ENCODE data around the gene EEF1AKMT4. TPM values are rescaled to one million over a fixed set of nuclear protein-coding genes. Genes with fewer than 3 reads are reported as not detected.
A peak's percentile ranks its signal among the peaks of the same experiment; 100 is the strongest.

EEF1AKMT4 gene
- total RNA-seq, 1 experiment from 2014 or later, result 7.8 TPM

- DNase-seq (ENCODE audit: low spot score), result peak; percentile 93
Measured at GRCh38 chr3:184298759-184299487, 49.5 kb downstream of the EEF1AKMT4 start, which contains the start of gene PSMD2. PSMD2 (plus strand) TSS chr3:184299241; CDS start chr3:184299267, 26 bp downstream.

GRCh38 chr3:184299488-184300377 lies 50.3 kb downstream of the EEF1AKMT4 start:
- no peak for DNase-seq (ENCODE audit: low spot score)

- DNase-seq (ENCODE audit: low spot score), result peak; percentile 67
Measured at GRCh38 chr3:184300378-184300720, 50.9 kb downstream of the EEF1AKMT4 start.

- no peak for DNase-seq (ENCODE audit: low spot score)
Measured at GRCh38 chr3:184305577-184305976, 56.1 kb downstream of the EEF1AKMT4 start.

- no peak for DNase-seq (ENCODE audit: low spot score)
Measured at GRCh38 chr3:184306341-184306972, 57.0 kb downstream of the EEF1AKMT4 start.

GRCh38 chr3:184307915-184308314 lies 58.4 kb downstream of the EEF1AKMT4 start:
- DNase-seq (ENCODE audit: low spot score), result no peak

Other genes with a start within 250 kb of the EEF1AKMT4 start
- 12.8 and 16.6 TPM in 2 replicates for gene ABCC5, start 231.8 kb upstream of the EEF1AKMT4 start, total RNA-seq (2014; rRNA removed; shearing (Covaris generic))
- gene HTR3D, start 217.9 kb upstream of the EEF1AKMT4 start, total RNA-seq (2014; rRNA removed; shearing (Covaris generic)), result not detected in 2 replicates
- not detected in 2 replicates for gene HTR3C, start 196.6 kb upstream of the EEF1AKMT4 start, total RNA-seq (2014; rRNA removed; shearing (Covaris generic))
- not detected in 2 replicates for gene HTR3E, start 152.6 kb upstream of the EEF1AKMT4 start, total RNA-seq (2014; rRNA removed; shearing (Covaris generic))
- gene EIF2B5, start 114.3 kb upstream of the EEF1AKMT4 start, total RNA-seq (2014; rRNA removed; shearing (Covaris generic)), result 37.4 and 42.6 TPM in 2 replicates
- gene DVL3, start 94.3 kb upstream of the EEF1AKMT4 start, total RNA-seq (2014; rRNA removed; shearing (Covaris generic)), result 36.2 and 38.3 TPM in 2 replicates
- 717 and 879 TPM in 2 replicates for gene AP2M1, start 74.8 kb upstream of the EEF1AKMT4 start, total RNA-seq (2014; rRNA removed; shearing (Covaris generic))
- 32.3 and 46.9 TPM in 2 replicates for gene ABCF3, start 63.5 kb upstream of the EEF1AKMT4 start, total RNA-seq (2014; rRNA removed; shearing (Covaris generic))
- gene VWA5B2, start 20.1 kb upstream of the EEF1AKMT4 start, total RNA-seq (2014; rRNA removed; shearing (Covaris generic)), result 0.36 and 0.72 TPM in 2 replicates
- 57.5 and 68.3 TPM in 2 replicates for gene ALG3, start 710 bp upstream of the EEF1AKMT4 start, total RNA-seq (2014; rRNA removed; shearing (Covaris generic))
- 1.6 and 1.8 TPM in 2 replicates for gene CAMK2N2, start 11.9 kb downstream of the EEF1AKMT4 start, total RNA-seq (2014; rRNA removed; shearing (Covaris generic))
- gene ECE2, start 26.4 kb downstream of the EEF1AKMT4 start, total RNA-seq (2014; rRNA removed; shearing (Covaris generic)), result not detected in 2 replicates
- gene PSMD2, start 49.6 kb downstream of the EEF1AKMT4 start, total RNA-seq (2014; rRNA removed; shearing (Covaris generic)), result 633 and 926 TPM in 2 replicates
- 422 and 446 TPM in 2 replicates for gene EIF4G1, start 64.9 kb downstream of the EEF1AKMT4 start, total RNA-seq (2014; rRNA removed; shearing (Covaris generic))
- gene FAM131A, start 87.9 kb downstream of the EEF1AKMT4 start, total RNA-seq (2014; rRNA removed; shearing (Covaris generic)), result 0.62 and 0.65 TPM in 2 replicates
- gene CLCN2, start 111.9 kb downstream of the EEF1AKMT4 start, total RNA-seq (2014; rRNA removed; shearing (Covaris generic)), result 3.0 and 8.8 TPM in 2 replicates
- gene POLR2H, start 112.0 kb downstream of the EEF1AKMT4 start, total RNA-seq (2014; rRNA removed; shearing (Covaris generic)), result 182 and 190 TPM in 2 replicates
- 0.14 and 0.43 TPM in 2 replicates for gene THPO, start 128.5 kb downstream of the EEF1AKMT4 start, total RNA-seq (2014; rRNA removed; shearing (Covaris generic))
- 0.33 and 5.6 TPM in 2 replicates for gene CHRD, start 130.4 kb downstream of the EEF1AKMT4 start, total RNA-seq (2014; rRNA removed; shearing (Covaris generic))

All from A172 (cell line).